HepG2 (cell line): ENCODE measurements around the gene ZNF853. TPM values are rescaled to one million over a fixed set of nuclear protein-coding genes. Genes with fewer than 3 reads are reported as not detected.
A peak's percentile ranks its signal among the peaks of the same experiment; 100 is the strongest.

ENCODE experiments used
- FOXK1 ChIP-seq: sonication (generic); formaldehyde crosslinking; IDR thresholded peaks from 2 replicates; pipeline ENCODE4 v1.4.0; 2020; ENCODE audit warnings: low read depth, missing genetic modification reagents, borderline replicate concordance
- MTA1 ChIP-seq: sonication (generic); formaldehyde crosslinking; IDR thresholded peaks from 2 replicates; pipeline ENCODE4 v1.4.0; 2020; ENCODE audit warnings: missing genetic modification reagents, mild to moderate bottlenecking, borderline replicate concordance
- MXI1 ChIP-seq: IDR thresholded peaks from 3 replicates; pipeline ENCODE4 v1.6.1; 2012; ENCODE audit warnings: low read depth, low read length, inconsistent platforms, borderline replicate concordance
- PHB2 ChIP-seq: fragments of 450-650 bp; IDR thresholded peaks from 2 replicates; pipeline ENCODE4 v1.6.1; 2018; ENCODE audit not compliant: partially characterized antibody
- SIX1 ChIP-seq: sonication (generic); formaldehyde crosslinking; IDR thresholded peaks from 2 replicates; pipeline ENCODE4 v1.4.0; 2020; ENCODE audit warnings: missing genetic modification reagents, borderline replicate concordance
- SRF ChIP-seq: IDR thresholded peaks from 2 replicates; pipeline ENCODE4 v1.6.1; 2011; ENCODE audit warnings: mild to moderate bottlenecking, low read depth, low read length, moderate library complexity
- TBX3 ChIP-seq: fragments of 450-650 bp; IDR thresholded peaks from 2 replicates; pipeline ENCODE4 v1.6.1; 2017; ENCODE audit warnings: antibody characterized with exemption, mild to moderate bottlenecking, inconsistent platforms, borderline replicate concordance
- ZNF335 ChIP-seq: sonication (generic); formaldehyde crosslinking; IDR thresholded peaks from 2 replicates; pipeline ENCODE4 v1.4.0; 2020; ENCODE audit warnings: missing genetic modification reagents
- ZNF543 ChIP-seq: sonication (generic); formaldehyde crosslinking; IDR thresholded peaks from 2 replicates; pipeline ENCODE4 v1.4.0; 2020; ENCODE audit warnings: mild to moderate bottlenecking, missing genetic modification reagents
- polyA plus RNA-seq, 8 experiments: library from polyadenylated mRNA; depleted of rRNA in 3 of 8; stranded (reverse) in 7 of 8; unstranded in 1 of 8; fragments of >200 nt; fragmentation: Illumina TruSeq in 4 of 8; extraction: Trizol in 4 of 8; gene quantifications; 2 replicates each; pipeline versions ENCODE4 v1.2.1 to v1.2.3, GENCODE V29; 2011 to 2016; ENCODE audit warnings: low read depth in 4 of 8, missing spikeins in 1 of 8, mixed read lengths in 1 of 8; ENCODE audit not compliant: insufficient read depth in 1 of 8
- total RNA-seq, 5 experiments: library from RNA; depleted of rRNA; stranded (reverse); fragments of >200 nt; fragmentation: Illumina TruSeq; extraction: Trizol; gene quantifications; 2 replicates each; pipeline ENCODE4 v1.2.3, GENCODE V29; 2016; ENCODE audit warnings: low read depth in 1 of 5
- TF ChIP-seq, protein P1 (sequence below): sonication (generic); formaldehyde crosslinking; IDR thresholded peaks from 2 replicates; pipeline ENCODE4 v1.5.1; 2020; ENCODE audit warnings: missing genetic modification reagents, mild to moderate bottlenecking, borderline replicate concordance
- TF ChIP-seq, protein P2 (sequence below): IDR thresholded peaks from 2 replicates; pipeline ENCODE4 v1.6.1; 2016
- TF ChIP-seq, protein P3 (sequence below): sonication (generic); formaldehyde crosslinking; IDR thresholded peaks from 2 replicates; pipeline ENCODE4 v1.5.0; 2020; ENCODE audit warnings: missing genetic modification reagents
- TF ChIP-seq, protein P4 (sequence below), 2 experiments: sonication (generic) in 1 of 2; formaldehyde crosslinking in 1 of 2; IDR thresholded peaks; 2 replicates each; pipeline versions ENCODE4 v1.6.1 to v1.9.0; 2014 to 2022; ENCODE audit warnings: antibody characterized with exemption in 1 of 2, borderline replicate concordance in 1 of 2, inconsistent platforms in 1 of 2, low read depth in 1 of 2, missing genetic modification reagents in 1 of 2
- TF ChIP-seq, protein P5 (sequence below): IDR thresholded peaks from 2 replicates; pipeline ENCODE4 v1.6.1; 2016; ENCODE audit warnings: low read depth, missing genetic modification reagents, missing compliant biosample characterization

Gene ZNF853
- total and polyA plus RNA-seq, 2 of the 13 experiments (the other 11 are each of a cell fraction or from before 2014, with no cell fraction given), result 2.1 to 6.2 TPM

DNA sequence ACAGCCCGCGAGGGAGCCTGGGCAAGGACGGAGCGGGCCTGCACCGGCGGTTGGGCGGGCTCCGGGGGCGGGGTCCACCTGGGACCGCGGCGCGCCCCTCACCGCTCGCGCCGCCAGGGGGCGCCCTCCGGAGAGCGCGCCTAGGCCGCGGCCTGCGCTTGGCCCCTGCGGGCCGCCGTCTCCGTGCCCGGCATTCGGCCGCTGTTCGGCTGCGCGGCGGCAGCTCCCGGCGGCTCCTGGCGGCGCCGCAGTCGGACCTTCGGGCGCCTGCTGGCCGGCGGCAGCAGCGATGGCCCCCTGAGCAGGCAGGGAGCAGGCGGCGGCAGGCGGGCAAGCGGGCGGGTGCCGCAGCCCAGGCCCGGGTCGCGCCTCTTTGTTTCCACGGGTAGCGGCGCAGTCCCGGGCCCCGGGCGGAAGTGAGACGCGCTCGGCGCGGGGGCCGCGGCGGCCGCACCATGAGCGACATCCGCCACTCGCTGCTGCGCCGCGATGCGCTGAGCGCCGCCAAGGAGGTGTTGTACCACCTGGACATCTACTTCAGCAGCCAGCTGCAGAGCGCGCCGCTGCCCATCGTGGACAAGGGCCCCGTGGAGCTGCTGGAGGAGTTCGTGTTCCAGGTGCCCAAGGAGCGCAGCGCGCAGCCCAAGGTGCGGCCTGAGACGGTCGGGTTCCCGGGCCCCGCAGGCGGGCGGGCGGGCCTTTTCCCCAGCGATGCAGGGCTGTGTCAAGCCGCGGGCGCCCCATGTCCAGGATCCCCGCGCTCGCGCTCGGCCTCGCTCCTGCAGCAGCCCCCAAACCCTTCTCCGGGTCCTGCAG lies 25.4 kb upstream of the ZNF853 start, which contains the start of gene INTS15 (continued):
- no peak for TF ChIP-seq SIX1
- TF ChIP-seq, protein P1, sequence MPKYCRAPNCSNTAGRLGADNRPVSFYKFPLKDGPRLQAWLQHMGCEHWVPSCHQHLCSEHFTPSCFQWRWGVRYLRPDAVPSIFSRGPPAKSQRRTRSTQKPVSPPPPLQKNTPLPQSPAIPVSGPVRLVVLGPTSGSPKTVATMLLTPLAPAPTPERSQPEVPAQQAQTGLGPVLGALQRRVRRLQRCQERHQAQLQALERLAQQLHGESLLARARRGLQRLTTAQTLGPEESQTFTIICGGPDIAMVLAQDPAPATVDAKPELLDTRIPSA, result no peak
- TF ChIP-seq ZNF335 (CRISPR knock-in tag), result no peak
- TF ChIP-seq FOXK1 (CRISPR knock-in tag), result no peak
- TF ChIP-seq PHB2, result no peak
- peak; percentile 20; the same call in 1 of the 2 replicates for TF ChIP-seq ZNF543 (CRISPR knock-in tag)
- TF ChIP-seq, protein P2, sequence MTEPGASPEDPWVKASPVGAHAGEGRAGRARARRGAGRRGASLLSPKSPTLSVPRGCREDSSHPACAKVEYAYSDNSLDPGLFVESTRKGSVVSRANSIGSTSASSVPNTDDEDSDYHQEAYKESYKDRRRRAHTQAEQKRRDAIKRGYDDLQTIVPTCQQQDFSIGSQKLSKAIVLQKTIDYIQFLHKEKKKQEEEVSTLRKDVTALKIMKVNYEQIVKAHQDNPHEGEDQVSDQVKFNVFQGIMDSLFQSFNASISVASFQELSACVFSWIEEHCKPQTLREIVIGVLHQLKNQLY (CRISPR knock-in tag), result no peak
- TF ChIP-seq, protein P3, sequence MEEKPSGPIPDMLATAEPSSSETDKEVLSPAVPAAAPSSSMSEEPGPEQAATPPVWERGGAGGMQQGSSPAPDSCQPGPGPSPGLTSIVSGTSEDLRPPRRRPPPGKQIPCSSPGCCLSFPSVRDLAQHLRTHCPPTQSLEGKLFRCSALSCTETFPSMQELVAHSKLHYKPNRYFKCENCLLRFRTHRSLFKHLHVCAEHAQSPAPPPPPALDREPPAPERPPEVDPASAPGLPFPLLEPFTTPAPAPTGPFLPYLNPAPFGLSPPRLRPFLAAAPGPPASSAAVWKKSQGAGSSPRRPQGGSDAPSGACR, result no peak
- TF ChIP-seq, protein P4, sequence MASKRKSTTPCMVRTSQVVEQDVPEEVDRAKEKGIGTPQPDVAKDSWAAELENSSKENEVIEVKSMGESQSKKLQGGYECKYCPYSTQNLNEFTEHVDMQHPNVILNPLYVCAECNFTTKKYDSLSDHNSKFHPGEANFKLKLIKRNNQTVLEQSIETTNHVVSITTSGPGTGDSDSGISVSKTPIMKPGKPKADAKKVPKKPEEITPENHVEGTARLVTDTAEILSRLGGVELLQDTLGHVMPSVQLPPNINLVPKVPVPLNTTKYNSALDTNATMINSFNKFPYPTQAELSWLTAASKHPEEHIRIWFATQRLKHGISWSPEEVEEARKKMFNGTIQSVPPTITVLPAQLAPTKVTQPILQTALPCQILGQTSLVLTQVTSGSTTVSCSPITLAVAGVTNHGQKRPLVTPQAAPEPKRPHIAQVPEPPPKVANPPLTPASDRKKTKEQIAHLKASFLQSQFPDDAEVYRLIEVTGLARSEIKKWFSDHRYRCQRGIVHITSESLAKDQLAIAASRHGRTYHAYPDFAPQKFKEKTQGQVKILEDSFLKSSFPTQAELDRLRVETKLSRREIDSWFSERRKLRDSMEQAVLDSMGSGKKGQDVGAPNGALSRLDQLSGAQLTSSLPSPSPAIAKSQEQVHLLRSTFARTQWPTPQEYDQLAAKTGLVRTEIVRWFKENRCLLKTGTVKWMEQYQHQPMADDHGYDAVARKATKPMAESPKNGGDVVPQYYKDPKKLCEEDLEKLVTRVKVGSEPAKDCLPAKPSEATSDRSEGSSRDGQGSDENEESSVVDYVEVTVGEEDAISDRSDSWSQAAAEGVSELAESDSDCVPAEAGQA (IDR thresholded peaks at IDR 0.05; ENCODE audit: low read depth), result no peak
- TF ChIP-seq, protein P4 (CRISPR knock-in tag; IDR thresholded peaks at IDR 0.05; ENCODE audit: borderline replicate concordance), result peak; percentile 64; the same call in 1 of the 2 replicates
- peak; percentile 75; the same call in 1 of the 3 replicates for TF ChIP-seq MXI1
- TF ChIP-seq TBX3, result no peak
- TF ChIP-seq, protein P5, sequence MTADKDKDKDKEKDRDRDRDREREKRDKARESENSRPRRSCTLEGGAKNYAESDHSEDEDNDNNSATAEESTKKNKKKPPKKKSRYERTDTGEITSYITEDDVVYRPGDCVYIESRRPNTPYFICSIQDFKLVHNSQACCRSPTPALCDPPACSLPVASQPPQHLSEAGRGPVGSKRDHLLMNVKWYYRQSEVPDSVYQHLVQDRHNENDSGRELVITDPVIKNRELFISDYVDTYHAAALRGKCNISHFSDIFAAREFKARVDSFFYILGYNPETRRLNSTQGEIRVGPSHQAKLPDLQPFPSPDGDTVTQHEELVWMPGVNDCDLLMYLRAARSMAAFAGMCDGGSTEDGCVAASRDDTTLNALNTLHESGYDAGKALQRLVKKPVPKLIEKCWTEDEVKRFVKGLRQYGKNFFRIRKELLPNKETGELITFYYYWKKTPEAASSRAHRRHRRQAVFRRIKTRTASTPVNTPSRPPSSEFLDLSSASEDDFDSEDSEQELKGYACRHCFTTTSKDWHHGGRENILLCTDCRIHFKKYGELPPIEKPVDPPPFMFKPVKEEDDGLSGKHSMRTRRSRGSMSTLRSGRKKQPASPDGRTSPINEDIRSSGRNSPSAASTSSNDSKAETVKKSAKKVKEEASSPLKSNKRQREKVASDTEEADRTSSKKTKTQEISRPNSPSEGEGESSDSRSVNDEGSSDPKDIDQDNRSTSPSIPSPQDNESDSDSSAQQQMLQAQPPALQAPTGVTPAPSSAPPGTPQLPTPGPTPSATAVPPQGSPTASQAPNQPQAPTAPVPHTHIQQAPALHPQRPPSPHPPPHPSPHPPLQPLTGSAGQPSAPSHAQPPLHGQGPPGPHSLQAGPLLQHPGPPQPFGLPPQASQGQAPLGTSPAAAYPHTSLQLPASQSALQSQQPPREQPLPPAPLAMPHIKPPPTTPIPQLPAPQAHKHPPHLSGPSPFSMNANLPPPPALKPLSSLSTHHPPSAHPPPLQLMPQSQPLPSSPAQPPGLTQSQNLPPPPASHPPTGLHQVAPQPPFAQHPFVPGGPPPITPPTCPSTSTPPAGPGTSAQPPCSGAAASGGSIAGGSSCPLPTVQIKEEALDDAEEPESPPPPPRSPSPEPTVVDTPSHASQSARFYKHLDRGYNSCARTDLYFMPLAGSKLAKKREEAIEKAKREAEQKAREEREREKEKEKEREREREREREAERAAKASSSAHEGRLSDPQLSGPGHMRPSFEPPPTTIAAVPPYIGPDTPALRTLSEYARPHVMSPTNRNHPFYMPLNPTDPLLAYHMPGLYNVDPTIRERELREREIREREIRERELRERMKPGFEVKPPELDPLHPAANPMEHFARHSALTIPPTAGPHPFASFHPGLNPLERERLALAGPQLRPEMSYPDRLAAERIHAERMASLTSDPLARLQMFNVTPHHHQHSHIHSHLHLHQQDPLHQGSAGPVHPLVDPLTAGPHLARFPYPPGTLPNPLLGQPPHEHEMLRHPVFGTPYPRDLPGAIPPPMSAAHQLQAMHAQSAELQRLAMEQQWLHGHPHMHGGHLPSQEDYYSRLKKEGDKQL (CRISPR knock-in tag), result no peak
- TF ChIP-seq SRF, result peak; percentile 20; the same call in 1 of the 2 replicates
- TF ChIP-seq MTA1, result 0 out of 2 replicates have a peak, but pooled peaks have one; percentile 14
